ENCODE measurements around the gene CLCNKA. TPM values are rescaled to one million over a fixed set of nuclear protein-coding genes. Genes with fewer than 3 reads are reported as not detected.
"Not testable (repeated sequence)": the region's sequence is repeated elsewhere in the genome, so short reads cannot be mapped to it uniquely, and the experiment has no call there.

The CLCNKA gene
- total and polyA plus RNA-seq, 3 donors from 2014 or later, result 6.5 to 9.9 (median 6.9) TPM

DNA sequence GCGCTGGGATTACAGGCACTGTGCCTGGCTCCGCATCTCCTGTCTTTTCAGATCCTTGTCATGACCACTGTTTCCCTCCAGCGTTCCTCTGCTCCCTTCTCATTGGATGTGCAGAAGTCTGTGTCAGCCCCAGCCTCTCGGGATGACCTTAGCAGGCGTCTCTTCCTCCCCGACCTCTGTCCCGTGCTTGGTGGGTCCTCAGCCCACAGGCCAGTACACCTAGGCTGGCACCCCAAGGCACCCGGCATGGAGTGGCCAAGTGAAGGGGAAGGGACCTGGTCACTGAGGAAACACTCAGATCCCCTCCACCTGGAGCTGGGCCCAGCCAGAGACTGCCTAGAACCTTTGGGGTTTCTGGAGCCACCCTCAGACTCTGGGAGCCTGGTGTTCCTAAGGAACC is 19.4 kb downstream of the CLCNKA start:
- intact Hi-C loops (cut with DNase I; ENCODE audit: low total_unique reads), result no loop called here
- H3K9me3 ChIP-seq, result no peaks in the 10 kb centered on the region
- H3K4me1 ChIP-seq, result peaks cover 7% of the 10 kb centered on the region
- H3K27me3 ChIP-seq, result no peaks in the 10 kb centered on the region
- no peak overlapping the region for H3K4me3 ChIP-seq
- TF ChIP-seq, protein P1, sequence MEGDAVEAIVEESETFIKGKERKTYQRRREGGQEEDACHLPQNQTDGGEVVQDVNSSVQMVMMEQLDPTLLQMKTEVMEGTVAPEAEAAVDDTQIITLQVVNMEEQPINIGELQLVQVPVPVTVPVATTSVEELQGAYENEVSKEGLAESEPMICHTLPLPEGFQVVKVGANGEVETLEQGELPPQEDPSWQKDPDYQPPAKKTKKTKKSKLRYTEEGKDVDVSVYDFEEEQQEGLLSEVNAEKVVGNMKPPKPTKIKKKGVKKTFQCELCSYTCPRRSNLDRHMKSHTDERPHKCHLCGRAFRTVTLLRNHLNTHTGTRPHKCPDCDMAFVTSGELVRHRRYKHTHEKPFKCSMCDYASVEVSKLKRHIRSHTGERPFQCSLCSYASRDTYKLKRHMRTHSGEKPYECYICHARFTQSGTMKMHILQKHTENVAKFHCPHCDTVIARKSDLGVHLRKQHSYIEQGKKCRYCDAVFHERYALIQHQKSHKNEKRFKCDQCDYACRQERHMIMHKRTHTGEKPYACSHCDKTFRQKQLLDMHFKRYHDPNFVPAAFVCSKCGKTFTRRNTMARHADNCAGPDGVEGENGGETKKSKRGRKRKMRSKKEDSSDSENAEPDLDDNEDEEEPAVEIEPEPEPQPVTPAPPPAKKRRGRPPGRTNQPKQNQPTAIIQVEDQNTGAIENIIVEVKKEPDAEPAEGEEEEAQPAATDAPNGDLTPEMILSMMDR (IDR thresholded peaks at IDR 0.05), result no peak
- no peak for TF ChIP-seq POLR2A (IDR thresholded peaks at IDR 0.05)
- 0 to 48% methylated on average over 2 to 8 of the region's 8 CpGs for WGBS, 2 donors
- DNase-seq, result no peak
- H3K27ac ChIP-seq, result no peak overlapping the region
- no peaks in the 10 kb centered on the region for H3K36me3 ChIP-seq (ENCODE audit: low read depth, missing control alignments)

GRCh38 chr1:16042096-16042495 is 20.3 kb downstream of the CLCNKA start:
- Histone ChIP-seq H3K9me3 (no peaks in the 10 kb centered on the region), H3K27ac (no peak overlapping the region), H3K4me1 (peaks cover 7% of the 10 kb centered on the region), H3K4me3 (no peak overlapping the region), H3K36me3 (ENCODE audit: low read depth, missing control alignments) (no peaks in the 10 kb centered on the region), H3K27me3 (no peaks in the 10 kb centered on the region)
- no peak for TF ChIP-seq POLR2A (IDR thresholded peaks at IDR 0.05)
- intact Hi-C loops (cut with DNase I; ENCODE audit: low total_unique reads), result no loop called here
- 72 to 100% methylated on average over 1 to 9 of the region's 9 CpGs for WGBS, 2 donors
- DNase-seq, result no peak

GRCh38 chr1:16042654-16043053 is 20.8 kb downstream of the CLCNKA start:
- H3K9me3 ChIP-seq; H3K27me3 ChIP-seq; H3K27ac ChIP-seq; H3K4me1 ChIP-seq; H3K36me3 ChIP-seq (ENCODE audit: low read depth, missing control alignments); H3K4me3 ChIP-seq; DNase-seq; intact Hi-C loops (cut with DNase I; ENCODE audit: low total_unique reads): not testable (repeated sequence)
- WGBS, 2 donors, result 88% methylated on average over 7 of the region's 9 CpGs; no CpG with 5 or more reads in 1 of the 2 donors

- H3K27ac ChIP-seq, result no peak within 1 kb of the TSS
- 25 to 39% methylated on average over 5 to 7 of the region's 7 CpGs for WGBS, 2 donors
- DNase-seq, result peak; percentile 75
These were observed 21.7 kb downstream of the CLCNKA start, which contains the start of gene CLCNKB for GRCh38 chr1:16043521-16043920. Gene CLCNKB (plus strand): TSS chr1:16043782. CDS start chr1:16044493, 711 bp downstream.

DNA sequence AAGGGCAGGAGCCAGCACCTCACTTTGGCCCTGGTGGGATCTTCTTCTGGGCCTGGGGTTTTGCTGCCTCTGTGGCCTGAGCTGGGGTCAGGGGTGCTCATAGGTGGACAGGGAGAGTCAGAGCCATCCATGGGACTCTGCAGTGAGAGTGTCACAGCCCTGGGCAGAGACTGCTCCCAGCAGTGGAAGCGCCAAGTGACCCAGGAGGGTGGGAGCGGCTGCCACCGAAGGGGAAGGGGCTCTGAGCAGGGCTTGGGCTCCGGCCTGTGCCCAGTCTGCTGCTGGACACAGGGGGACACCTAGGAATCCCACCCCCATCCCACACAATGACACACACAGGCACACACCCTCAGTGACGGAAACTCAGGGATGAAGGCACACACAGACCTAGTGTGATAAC is 22.1 kb downstream of the CLCNKA start:
- TF ChIP-seq, protein P1 (IDR thresholded peaks at IDR 0.05), result no peak
- no peak for TF ChIP-seq POLR2A (IDR thresholded peaks at IDR 0.05)
- WGBS, 2 donors, result 95% methylated on average over 4 of the region's 5 CpGs; no CpG with 5 or more reads in 1 of the 2 donors
- Histone ChIP-seq H3K9me3 (no peaks in the 10 kb centered on the region), H3K36me3 (ENCODE audit: low read depth, missing control alignments) (no peaks in the 10 kb centered on the region), H3K4me3 (no peak overlapping the region), H3K27me3 (no peaks in the 10 kb centered on the region), H3K27ac (no peak overlapping the region), H3K4me1 (peaks cover 10% of the 10 kb centered on the region)
- intact Hi-C loops (cut with DNase I; ENCODE audit: low total_unique reads), result no loop called here
- DNase-seq, result no peak

More at GRCh38 chr1:16043521-16043920, 21.7 kb downstream of the CLCNKA start, which contains the start of gene CLCNKB:
- Histone ChIP-seq H3K4me3 (no peak within 1 kb of the TSS), H3K4me1 (peaks cover 8% of the 10 kb centered on the region), H3K27me3 (no peaks in the 10 kb centered on the region), H3K9me3 (no peaks in the 10 kb centered on the region), H3K36me3 (ENCODE audit: low read depth, missing control alignments) (no peaks in the 10 kb centered on the region)
- intact Hi-C loops (cut with DNase I; ENCODE audit: low total_unique reads), result no loop called here
- TF ChIP-seq, protein P1 (IDR thresholded peaks at IDR 0.05), result no peak
- no peak for TF ChIP-seq POLR2A (IDR thresholded peaks at IDR 0.05)

DNA sequence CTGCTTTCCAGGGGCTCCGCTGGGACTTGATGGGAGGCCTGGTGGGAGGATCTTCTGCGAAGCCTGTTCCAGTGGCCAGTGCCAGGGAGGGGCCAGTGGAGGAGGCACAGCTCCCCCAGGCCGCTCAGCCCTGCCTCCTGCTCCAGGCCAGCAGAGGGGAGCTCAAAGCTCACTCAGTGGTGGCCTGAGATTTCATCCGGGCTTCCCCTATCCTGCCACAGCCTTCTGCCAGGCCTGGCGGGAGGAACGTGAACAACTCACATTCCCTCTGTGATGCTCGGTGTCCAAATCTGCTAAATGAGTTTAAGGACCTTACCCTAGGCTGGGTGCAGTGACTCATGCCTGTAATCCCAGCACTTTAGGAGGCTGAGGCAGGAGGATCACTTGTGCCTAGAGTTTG is 25.0 kb downstream of the CLCNKA start:
- Histone ChIP-seq H3K4me1 (peaks cover 10% of the 10 kb centered on the region), H3K27ac (no peak overlapping the region), H3K27me3 (no peaks in the 10 kb centered on the region), H3K36me3 (ENCODE audit: low read depth, missing control alignments) (no peaks in the 10 kb centered on the region), H3K9me3 (no peaks in the 10 kb centered on the region), H3K4me3 (no peak overlapping the region)
- WGBS, 2 donors, result 53 to 62% methylated on average over 2 to 7 of the region's 7 CpGs
- TF ChIP-seq, protein P1 (IDR thresholded peaks at IDR 0.05), result no peak
- TF ChIP-seq POLR2A (IDR thresholded peaks at IDR 0.05), result no peak
- intact Hi-C loops (cut with DNase I; ENCODE audit: low total_unique reads), result no loop called here
- DNase-seq, result no peak

All from testis (tissue), 3 donors.